ENCODE results near the gene ARHGAP36. TPM values are rescaled to one million over a fixed set of nuclear protein-coding genes. Genes with fewer than 3 reads are reported as not detected.

Gene ARHGAP36
- total RNA-seq, 2 experiments from 2014 or later, result not detected

DNA sequence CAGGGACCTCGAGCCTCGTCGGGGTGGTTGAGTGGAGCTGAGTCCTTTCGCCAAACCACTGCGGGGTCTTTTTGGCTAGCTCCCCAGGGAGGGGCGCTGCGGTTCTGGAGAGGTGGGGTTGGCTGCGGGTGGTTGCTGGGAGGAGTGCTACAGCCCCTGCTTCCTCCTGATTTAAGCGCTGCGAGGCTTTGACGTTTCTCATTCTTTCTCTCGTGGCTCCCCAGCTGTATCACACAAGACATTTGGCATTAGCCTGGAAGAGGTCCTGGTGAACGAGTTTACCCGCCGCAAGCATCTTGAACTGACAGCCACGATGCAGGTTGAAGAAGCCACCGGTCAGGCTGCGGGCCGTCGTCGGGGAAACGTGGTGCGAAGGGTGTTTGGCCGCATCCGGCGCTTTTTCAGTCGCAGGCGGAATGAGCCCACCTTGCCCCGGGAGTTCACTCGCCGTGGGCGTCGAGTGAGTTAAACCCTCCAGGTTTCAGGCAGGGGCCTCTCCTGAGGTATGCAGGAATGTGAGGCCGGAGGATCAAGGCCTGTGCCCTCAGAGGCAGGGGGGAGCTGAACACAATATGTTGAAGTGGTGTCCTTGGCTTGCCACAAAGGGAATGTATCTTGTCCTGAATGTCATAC is 25.5 kb downstream of the ARHGAP36 start:
- Mint-ChIP-seq H3K4me1 (ENCODE audit: low read depth) (no peaks in the 10 kb centered on the region), H3K4me3 (no peak overlapping the region), H3K27me3 (peaks cover 54% of the 10 kb centered on the region), H3K9me3 (no peaks in the 10 kb centered on the region), H3K36me3 (ENCODE audit: low read depth) (no peaks in the 10 kb centered on the region), H3K27ac (no peak overlapping the region)
- H3K4me1 ChIP-seq (ENCODE audit: insufficient read depth, low read length), result no peaks in the 10 kb centered on the region
- DNase-seq (no peak), ATAC-seq (ENCODE audit: poor library complexity) (no peak)
- peaks cover 0 to 12% of the 10 kb centered on the region in 2 experiments for H3K9me3 ChIP-seq (ENCODE audit: control insufficient read depth in 1 of 2, insufficient read depth in 1 of 2, low read length in 2 of 2)
- H3K27ac ChIP-seq (ENCODE audit: low read depth in 1 of 2, low read length in 2 of 2), result no peak overlapping the region
- CTCF ChIA-PET, result no interaction called here
- H3K27me3 ChIP-seq (ENCODE audit: control insufficient read depth in 1 of 2, insufficient read depth in 2 of 2, low read length in 2 of 2), result peaks cover 9 to 28% of the 10 kb centered on the region in 2 experiments
- intact Hi-C loops (cut with DNase I, micrococcal nuclease), result no loop called here
- TF ChIP-seq, protein P1, sequence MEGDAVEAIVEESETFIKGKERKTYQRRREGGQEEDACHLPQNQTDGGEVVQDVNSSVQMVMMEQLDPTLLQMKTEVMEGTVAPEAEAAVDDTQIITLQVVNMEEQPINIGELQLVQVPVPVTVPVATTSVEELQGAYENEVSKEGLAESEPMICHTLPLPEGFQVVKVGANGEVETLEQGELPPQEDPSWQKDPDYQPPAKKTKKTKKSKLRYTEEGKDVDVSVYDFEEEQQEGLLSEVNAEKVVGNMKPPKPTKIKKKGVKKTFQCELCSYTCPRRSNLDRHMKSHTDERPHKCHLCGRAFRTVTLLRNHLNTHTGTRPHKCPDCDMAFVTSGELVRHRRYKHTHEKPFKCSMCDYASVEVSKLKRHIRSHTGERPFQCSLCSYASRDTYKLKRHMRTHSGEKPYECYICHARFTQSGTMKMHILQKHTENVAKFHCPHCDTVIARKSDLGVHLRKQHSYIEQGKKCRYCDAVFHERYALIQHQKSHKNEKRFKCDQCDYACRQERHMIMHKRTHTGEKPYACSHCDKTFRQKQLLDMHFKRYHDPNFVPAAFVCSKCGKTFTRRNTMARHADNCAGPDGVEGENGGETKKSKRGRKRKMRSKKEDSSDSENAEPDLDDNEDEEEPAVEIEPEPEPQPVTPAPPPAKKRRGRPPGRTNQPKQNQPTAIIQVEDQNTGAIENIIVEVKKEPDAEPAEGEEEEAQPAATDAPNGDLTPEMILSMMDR (IDR thresholded peaks at IDR 0.05), result no peak
- POLR2A ChIA-PET, result no interaction called here
- no peaks in the 10 kb centered on the region for H3K36me3 ChIP-seq (ENCODE audit: insufficient read depth, low read length)
- H3K4me3 ChIP-seq (ENCODE audit: low read length), result no peak overlapping the region

DNA sequence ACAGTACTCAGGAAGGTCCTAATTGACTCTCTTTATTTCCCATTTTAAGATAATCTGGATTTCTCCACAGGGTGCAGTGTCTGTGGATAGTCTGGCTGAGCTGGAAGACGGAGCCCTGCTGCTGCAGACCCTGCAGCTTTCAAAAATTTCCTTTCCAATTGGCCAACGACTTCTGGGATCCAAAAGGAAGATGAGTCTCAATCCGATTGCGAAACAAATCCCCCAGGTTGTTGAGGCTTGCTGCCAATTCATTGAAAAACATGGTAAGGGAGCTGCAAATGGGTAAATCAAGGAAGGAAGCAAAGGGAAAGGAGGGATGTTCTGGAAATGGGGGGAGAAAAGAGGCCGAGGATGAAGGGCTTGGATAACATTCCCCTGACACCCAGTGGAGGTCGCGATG is 26.0 kb downstream of the ARHGAP36 start:
- no peaks in the 10 kb centered on the region for H3K4me1 Mint-ChIP-seq (ENCODE audit: low read depth)
- no peak for ATAC-seq (ENCODE audit: poor library complexity)
- Histone ChIP-seq H3K4me3 (ENCODE audit: low read length) (no peak overlapping the region), H3K27ac (ENCODE audit: low read depth in 1 of 2, low read length in 2 of 2) (no peak overlapping the region), H3K9me3 (ENCODE audit: control insufficient read depth in 1 of 2, insufficient read depth in 1 of 2, low read length in 2 of 2) (peaks cover 0 to 12% of the 10 kb centered on the region in 2 experiments), H3K36me3 (ENCODE audit: insufficient read depth, low read length) (no peaks in the 10 kb centered on the region), H3K4me1 (ENCODE audit: insufficient read depth, low read length) (no peaks in the 10 kb centered on the region), H3K27me3 (ENCODE audit: control insufficient read depth in 1 of 2, insufficient read depth in 2 of 2, low read length in 2 of 2) (peaks cover 9 to 28% of the 10 kb centered on the region in 2 experiments)
- peaks cover 49% of the 10 kb centered on the region for H3K27me3 Mint-ChIP-seq
- ChIA-PET POLR2A (no interaction called here), CTCF (no interaction called here)
- no peaks in the 10 kb centered on the region for H3K9me3 Mint-ChIP-seq
- H3K27ac Mint-ChIP-seq, result no peak overlapping the region
- H3K4me3 Mint-ChIP-seq, result no peak overlapping the region
- no peak for DNase-seq
- no peaks in the 10 kb centered on the region for H3K36me3 Mint-ChIP-seq (ENCODE audit: low read depth)
- TF ChIP-seq, protein P1 (IDR thresholded peaks at IDR 0.05), result no peak
- intact Hi-C loops (cut with DNase I, micrococcal nuclease), result no loop called here

- H3K27ac Mint-ChIP-seq, result no peak overlapping the region
- H3K27me3 Mint-ChIP-seq, result no peaks in the 10 kb centered on the region
- no peaks in the 10 kb centered on the region for H3K9me3 ChIP-seq (ENCODE audit: control insufficient read depth in 1 of 2, insufficient read depth in 1 of 2, low read length in 2 of 2)
- ChIA-PET POLR2A (no interaction called here), CTCF (no interaction called here)
- H3K36me3 ChIP-seq (ENCODE audit: insufficient read depth, low read length), result no peaks in the 10 kb centered on the region
- H3K4me3 ChIP-seq (ENCODE audit: low read length), result no peak overlapping the region
- no peaks in the 10 kb centered on the region for H3K4me1 ChIP-seq (ENCODE audit: insufficient read depth, low read length)
- no peaks in the 10 kb centered on the region for H3K36me3 Mint-ChIP-seq (ENCODE audit: low read depth)
- H3K27me3 ChIP-seq (ENCODE audit: control insufficient read depth in 1 of 2, insufficient read depth in 2 of 2, low read length in 2 of 2), result peaks cover 0 to 4% of the 10 kb centered on the region in 2 experiments
- H3K4me3 Mint-ChIP-seq, result no peak overlapping the region
- DNase-seq, result no peak
- TF ChIP-seq, protein P1 (IDR thresholded peaks at IDR 0.05), result no peak
- intact Hi-C loops (cut with DNase I, micrococcal nuclease), result no loop called here
- no peak overlapping the region for H3K27ac ChIP-seq (ENCODE audit: low read depth in 1 of 2, low read length in 2 of 2)
- H3K4me1 Mint-ChIP-seq (ENCODE audit: low read depth), result no peaks in the 10 kb centered on the region
- ATAC-seq (ENCODE audit: poor library complexity), result no peak
- H3K9me3 Mint-ChIP-seq, result no peaks in the 10 kb centered on the region
Observed at GRCh38 chrX:131136776-131137175, 78.6 kb downstream of the ARHGAP36 start.
